ENCODE measurements around the gene MAN2A2. TPM values are rescaled to one million over a fixed set of nuclear protein-coding genes. Genes with fewer than 3 reads are reported as not detected.
"Not testable (repeated sequence)": the region's sequence is repeated elsewhere in the genome, so short reads cannot be mapped to it uniquely, and the experiment has no call there.

The MAN2A2 gene
- total and polyA plus RNA-seq, 2 of the 8 experiments (the other 6 are each of a cell fraction or from before 2014, with no cell fraction given): 23.1 to 29.7 TPM

DNA sequence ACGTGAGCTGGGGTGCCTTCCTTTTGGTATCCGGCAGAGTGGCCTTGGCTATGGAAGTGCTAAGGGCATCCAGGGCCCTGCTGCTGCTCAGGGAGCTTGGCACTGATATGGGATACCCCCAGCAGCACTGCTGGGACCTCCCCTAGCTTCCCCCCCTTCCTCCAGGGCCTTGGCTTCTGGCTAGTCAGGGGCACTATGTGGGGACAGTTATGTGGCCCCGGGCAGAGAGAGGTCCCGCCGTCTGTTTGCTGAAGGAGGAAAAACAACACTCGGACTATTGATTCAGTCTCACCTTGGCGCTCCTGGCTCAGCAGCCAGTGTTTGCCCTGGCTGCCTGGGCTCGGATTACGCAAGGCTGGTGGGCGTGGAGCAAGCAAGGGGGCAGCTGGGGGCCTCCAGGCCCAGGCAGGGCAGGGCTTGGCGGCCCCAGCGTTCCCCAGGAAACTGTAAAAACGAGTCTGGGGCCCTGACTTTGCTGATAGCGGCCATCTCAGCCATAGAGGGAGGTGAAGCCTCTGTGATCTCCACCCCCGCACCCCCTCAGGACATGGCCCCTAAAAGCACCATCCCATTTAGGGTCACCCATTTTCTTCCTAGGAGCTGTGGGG is 29.0 kb upstream of the MAN2A2 start (continued):
- TF ChIP-seq, protein P1, sequence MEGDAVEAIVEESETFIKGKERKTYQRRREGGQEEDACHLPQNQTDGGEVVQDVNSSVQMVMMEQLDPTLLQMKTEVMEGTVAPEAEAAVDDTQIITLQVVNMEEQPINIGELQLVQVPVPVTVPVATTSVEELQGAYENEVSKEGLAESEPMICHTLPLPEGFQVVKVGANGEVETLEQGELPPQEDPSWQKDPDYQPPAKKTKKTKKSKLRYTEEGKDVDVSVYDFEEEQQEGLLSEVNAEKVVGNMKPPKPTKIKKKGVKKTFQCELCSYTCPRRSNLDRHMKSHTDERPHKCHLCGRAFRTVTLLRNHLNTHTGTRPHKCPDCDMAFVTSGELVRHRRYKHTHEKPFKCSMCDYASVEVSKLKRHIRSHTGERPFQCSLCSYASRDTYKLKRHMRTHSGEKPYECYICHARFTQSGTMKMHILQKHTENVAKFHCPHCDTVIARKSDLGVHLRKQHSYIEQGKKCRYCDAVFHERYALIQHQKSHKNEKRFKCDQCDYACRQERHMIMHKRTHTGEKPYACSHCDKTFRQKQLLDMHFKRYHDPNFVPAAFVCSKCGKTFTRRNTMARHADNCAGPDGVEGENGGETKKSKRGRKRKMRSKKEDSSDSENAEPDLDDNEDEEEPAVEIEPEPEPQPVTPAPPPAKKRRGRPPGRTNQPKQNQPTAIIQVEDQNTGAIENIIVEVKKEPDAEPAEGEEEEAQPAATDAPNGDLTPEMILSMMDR (IDR thresholded peaks at IDR 0.05; ENCODE audit: control extremely low read depth in 1 of 3, insufficient read depth in 1 of 3, low read depth in 1 of 3, low read length in 3 of 3): no peak

DNA sequence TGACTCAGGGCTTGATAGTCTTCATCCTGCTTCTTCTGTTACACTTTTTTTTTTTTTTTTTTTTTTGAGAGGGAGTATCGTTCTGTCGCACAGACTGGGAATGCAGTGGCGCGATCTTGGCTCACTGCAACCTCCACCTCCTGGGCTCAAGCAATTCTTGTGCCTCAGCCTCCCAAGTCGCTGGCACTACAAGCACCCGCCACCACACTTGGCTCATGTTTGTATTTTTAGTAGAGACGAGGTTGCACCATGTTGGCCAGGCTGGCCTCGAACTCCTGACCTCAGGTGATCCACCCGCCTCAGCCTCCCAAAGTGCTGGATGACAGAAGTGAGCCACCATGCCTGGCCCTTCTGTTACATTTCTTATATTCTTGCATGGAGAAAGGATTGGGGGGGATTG is 28.1 kb upstream of the MAN2A2 start:
- Histone ChIP-seq H3K4me1 (replicated peaks in 1 of 4; ENCODE audit: control insufficient read depth in 3 of 4, insufficient read depth in 4 of 4, low read length in 3 of 4) (peaks cover 12 to 29% (median 16%) of the 10 kb centered on the region in 4 experiments), H3K36me3 (ENCODE audit: control insufficient read depth in 2 of 4, insufficient read depth in 4 of 4, low read length in 3 of 4) (peaks cover 5 to 14% (median 10%) of the 10 kb centered on the region in 4 experiments; a peak in 5 of 8 replicates)
- not testable (repeated sequence) for FAIRE-seq; H3K27me3 ChIP-seq (replicated peaks in 1 of 4; ENCODE audit: control insufficient read depth in 3 of 4, extremely low read depth in 1 of 4, insufficient read depth in 3 of 4, low read length in 3 of 4); H2BK120ac ChIP-seq (replicated peaks; ENCODE audit: low read depth, low read length); H3K27ac ChIP-seq (ENCODE audit: low read depth, low read length); H2AFZ ChIP-seq (ENCODE audit: low read length); H3K9ac ChIP-seq (replicated peaks in 1 of 4; ENCODE audit: extremely low read depth in 1 of 4, low read depth in 3 of 4, low read length in 3 of 4); H3K9me3 ChIP-seq (ENCODE audit: insufficient read depth in 2 of 2, low read depth in 1 of 2, low read length in 1 of 2); H3K23ac ChIP-seq (ENCODE audit: insufficient read length); H4K91ac ChIP-seq (replicated peaks; ENCODE audit: insufficient read length, low read length); H3K79me1 ChIP-seq (ENCODE audit: low read depth, low read length); H3K4me2 ChIP-seq (ENCODE audit: insufficient read depth in 1 of 2, low read depth in 2 of 2, low read length in 2 of 2); H2BK15ac ChIP-seq (ENCODE audit: low read length); H3K4ac ChIP-seq (replicated peaks; ENCODE audit: insufficient read length, low read depth, low read length); H2AK5ac ChIP-seq (ENCODE audit: low read depth, low read length); H2BK12ac ChIP-seq (ENCODE audit: low read depth, low read length); H3K79me2 ChIP-seq (ENCODE audit: control insufficient read depth in 1 of 2, insufficient read depth in 2 of 2, low read length in 2 of 2); H3K18ac ChIP-seq (ENCODE audit: extremely low read depth, low read length); H4K20me1 ChIP-seq (replicated peaks in 1 of 2; ENCODE audit: control insufficient read depth in 1 of 2, insufficient read depth in 2 of 2, low read length in 2 of 2); H4K8ac ChIP-seq (ENCODE audit: extremely low read depth, insufficient read depth, low read length); H3K4me3 ChIP-seq (ENCODE audit: extremely low read depth in 1 of 4, insufficient read depth in 2 of 4, low read depth in 3 of 4, low read length in 4 of 4); DNase-seq (ENCODE audit: low read depth in 1 of 2, low spot score in 2 of 2); H3K23me2 ChIP-seq (ENCODE audit: low read depth, low read length); H4K5ac ChIP-seq (ENCODE audit: insufficient read length, low read depth, low read length); H2BK5ac ChIP-seq (ENCODE audit: low read depth, low read length); H2BK20ac ChIP-seq (ENCODE audit: low read length); H3K56ac ChIP-seq (replicated peaks; ENCODE audit: insufficient read length, low read depth, low read length); H3K14ac ChIP-seq (ENCODE audit: insufficient read length)
- WGBS, 2 experiments (ENCODE audit: extremely low coverage in 1 of 2, insufficient coverage in 1 of 2, insufficient read length in 1 of 2, insufficient replicate concordance in 2 of 2, low coverage in 1 of 2, low lambda C conversion rate in 2 of 2, missing lambda C conversion rate in 1 of 2): 90% methylated on average over 7 of the region's 9 CpGs; no CpG with 5 or more reads in 1 of the 2 experiments
- ChIA-PET CTCF (ENCODE audit: partially characterized antibody) (interaction anchor here (1.9 to 2.5 kb wide), 2 partner anchors 11 kb away, joined by 5 to 28 read pairs; partner anchors contain the start of gene FES), POLR2A (ENCODE audit: partially characterized antibody) (interaction anchor here (1.6 to 1.8 kb wide), 2 partner anchors 9 to 61 kb away, joined by 4 to 13 read pairs; partner anchors contain the start of gene FES)
